Urinary bladder (tissue), 4 donors: ENCODE measurements around the gene IER5. TPM values are rescaled to one million over a fixed set of nuclear protein-coding genes. Genes with fewer than 3 reads are reported as not detected.

Source experiments
- DNase-seq: peaks from one replicate; pipeline ENCODE4 v3.0.0-alpha.2; 2015; ENCODE audit errors: extremely low spot score
- H3K27ac ChIP-seq: one replicate; pipeline ENCODE4 v1.5.1; 2013; ENCODE audit warnings: low read depth, mild to moderate bottlenecking, moderate library complexity
- H3K36me3 ChIP-seq: one replicate; pipeline ENCODE4 v1.6.1; 2013; ENCODE audit warnings: mild to moderate bottlenecking, moderate library complexity; ENCODE audit not compliant: insufficient read depth
- H3K4me1 ChIP-seq: one replicate; pipeline ENCODE4 v1.6.1; 2013; ENCODE audit warnings: mild to moderate bottlenecking, moderate library complexity; ENCODE audit not compliant: insufficient read depth
- H3K4me3 ChIP-seq: one replicate; pipeline ENCODE4 v1.5.1; 2013; ENCODE audit warnings: low read depth, low read length
- WGBS: extraction: QIAGEN DNeasy Blood & Tissue Kit; methylation state at CpG from one replicate; pipeline ENCODE4 v1.1.7; 2013; 5-methylcytosine and 5-hydroxymethylcytosine counted together
- polyA plus RNA-seq: library from polyadenylated mRNA; stranded (reverse); fragments of 200-250 nt; gene quantifications from one replicate; pipeline ENCODE4 v1.2.3, GENCODE V29; 2013
- total RNA-seq: library from RNA; depleted of rRNA; stranded (reverse); fragments of >200 nt; gene quantifications from one replicate; pipeline ENCODE4 v1.2.3, GENCODE V29; 2014
- donor health status: healthy with polysubstance abuse.
- donor health status: healthy.

The IER5 gene
- total and polyA plus RNA-seq, 2 donors: 9.0 to 12.7 TPM

GRCh38 chr1:181084606-181084969 lies 3.9 kb upstream of the IER5 start:
- no peak for DNase-seq
- no peak overlapping the region for H3K4me3 ChIP-seq
- 54% methylated on average over 4 of the region's 4 CpGs for WGBS
- no peak overlapping the region for H3K27ac ChIP-seq
- H3K4me1 ChIP-seq: no peaks in the 10 kb centered on the region
- H3K36me3 ChIP-seq: no peaks in the 10 kb centered on the region

- no peak for DNase-seq
- Histone ChIP-seq H3K27ac (no peak overlapping the region), H3K4me1 (no peaks in the 10 kb centered on the region), H3K36me3 (no peaks in the 10 kb centered on the region), H3K4me3 (no peak overlapping the region)
- 85% methylated on average over 1 of the region's 1 CpG for WGBS
Measured at GRCh38 chr1:181086091-181086490, 2.4 kb upstream of the IER5 start.

- no peak overlapping the region for H3K4me3 ChIP-seq
- H3K36me3 ChIP-seq: no peaks in the 10 kb centered on the region
- DNase-seq: no peak
- no peaks in the 10 kb centered on the region for H3K4me1 ChIP-seq
- WGBS: 78% methylated on average over 5 of the region's 5 CpGs
- H3K27ac ChIP-seq: no peak overlapping the region
Measured at GRCh38 chr1:181086926-181087325, 1.6 kb upstream of the IER5 start.

- H3K36me3 ChIP-seq: no peaks in the 10 kb centered on the region
- DNase-seq: no peak
- no peak overlapping the region for H3K27ac ChIP-seq
- no peak overlapping the region for H3K4me3 ChIP-seq
- H3K4me1 ChIP-seq: no peaks in the 10 kb centered on the region
- WGBS: 80% methylated on average over 8 of the region's 8 CpGs
Measured at GRCh38 chr1:181087400-181087901, 1.0 kb upstream of the IER5 start.

- Histone ChIP-seq H3K27ac (peak overlapping the region; percentile 93), H3K4me1 (no peaks in the 10 kb centered on the region), H3K36me3 (no peaks in the 10 kb centered on the region), H3K4me3 (peak overlapping the region; percentile 94)
- no peak for DNase-seq
- under 1% methylated on average over 97 of the region's 97 CpGs for WGBS
Measured at GRCh38 chr1:181089017-181089675, 646 bp downstream of the IER5 start.

- H3K4me3 ChIP-seq: peak overlapping the region; percentile 94
- 1% methylated on average over 48 of the region's 48 CpGs for WGBS
- H3K4me1 ChIP-seq: no peaks in the 10 kb centered on the region
- H3K36me3 ChIP-seq: no peaks in the 10 kb centered on the region
- peak overlapping the region; percentile 93 for H3K27ac ChIP-seq
- DNase-seq: peak; percentile 33
Measured at GRCh38 chr1:181089676-181090544, 1.4 kb downstream of the IER5 start.

- WGBS: 36% methylated on average over 9 of the region's 9 CpGs
- Histone ChIP-seq H3K4me3 (peak overlapping the region; percentile 94), H3K36me3 (no peaks in the 10 kb centered on the region), H3K27ac (no peak overlapping the region), H3K4me1 (no peaks in the 10 kb centered on the region)
- DNase-seq: no peak
Measured at GRCh38 chr1:181090641-181091126, 2.2 kb downstream of the IER5 start.

GRCh38 chr1:181091309-181092040 lies 3.0 kb downstream of the IER5 start:
- DNase-seq: no peak
- no peaks in the 10 kb centered on the region for H3K4me1 ChIP-seq
- WGBS: 89% methylated on average over 8 of the region's 8 CpGs
- H3K4me3 ChIP-seq: no peak overlapping the region
- H3K36me3 ChIP-seq: no peaks in the 10 kb centered on the region
- H3K27ac ChIP-seq: no peak overlapping the region

GRCh38 chr1:181092056-181092455 lies 3.6 kb downstream of the IER5 start:
- 83% methylated on average over 2 of the region's 2 CpGs for WGBS
- Histone ChIP-seq H3K27ac (no peak overlapping the region), H3K4me3 (no peak overlapping the region), H3K4me1 (no peaks in the 10 kb centered on the region), H3K36me3 (no peaks in the 10 kb centered on the region)
- DNase-seq: no peak

GRCh38 chr1:181092883-181093458 lies 4.5 kb downstream of the IER5 start:
- Histone ChIP-seq H3K4me3 (no peak overlapping the region), H3K27ac (no peak overlapping the region), H3K36me3 (no peaks in the 10 kb centered on the region), H3K4me1 (no peaks in the 10 kb centered on the region)
- DNase-seq: no peak
- 89% methylated on average over 4 of the region's 4 CpGs for WGBS

- 33% methylated on average over 7 of the region's 7 CpGs for WGBS
- Histone ChIP-seq H3K36me3 (no peaks in the 10 kb centered on the region), H3K4me3 (no peak overlapping the region), H3K27ac (no peak overlapping the region), H3K4me1 (peaks cover 2% of the 10 kb centered on the region)
- DNase-seq: peak; percentile 39
Measured at GRCh38 chr1:181094416-181095212, 6.1 kb downstream of the IER5 start.

GRCh38 chr1:181095260-181095659 lies 6.8 kb downstream of the IER5 start:
- Histone ChIP-seq H3K4me3 (no peak overlapping the region), H3K27ac (no peak overlapping the region), H3K4me1 (peaks cover 2% of the 10 kb centered on the region), H3K36me3 (no peaks in the 10 kb centered on the region)
- no peak for DNase-seq
- WGBS: 87% methylated on average over 8 of the region's 8 CpGs
